Measurements from ENCODE around the gene COL17A1.

Gene COL17A1

DNA sequence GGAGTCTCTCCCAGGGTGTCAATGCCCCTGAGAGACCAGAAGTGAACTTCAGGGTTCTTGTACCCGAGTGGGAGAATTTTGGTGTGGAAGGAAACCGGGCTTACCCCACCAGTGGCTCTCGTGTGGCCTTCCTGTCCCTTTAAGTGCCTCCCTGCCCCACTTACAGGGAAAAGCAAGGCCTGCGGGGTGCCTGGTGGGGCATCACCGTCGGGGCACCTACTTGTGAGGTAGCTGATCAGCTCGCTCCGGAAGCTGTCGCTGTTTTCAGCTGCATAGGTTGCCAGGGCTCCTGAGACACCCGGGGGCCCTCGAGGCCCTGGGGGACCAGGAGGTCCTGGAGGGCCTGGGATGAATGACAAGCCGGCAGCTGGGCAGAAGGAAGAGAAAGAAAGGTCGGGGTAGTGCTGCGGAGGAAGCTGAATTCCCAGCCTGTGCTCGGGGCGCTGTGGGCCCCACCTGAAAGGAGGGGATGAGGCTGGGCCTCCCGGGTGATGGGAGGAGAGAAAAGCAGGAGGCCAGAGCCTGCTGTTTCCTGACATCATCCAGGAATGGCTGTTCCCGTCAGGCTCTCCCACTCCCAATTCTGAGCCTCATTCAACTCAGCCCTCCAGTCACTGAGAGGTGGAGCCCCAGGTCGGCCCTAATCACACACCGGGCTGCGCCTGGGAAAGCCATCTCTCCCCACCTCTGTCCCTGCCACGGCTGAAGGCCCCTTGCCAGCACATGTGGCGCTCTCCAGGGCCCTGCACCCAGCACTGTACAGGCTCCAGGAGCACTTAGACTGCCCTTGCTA is 51.1 kb downstream of the COL17A1 start:
- in situ Hi-C loops (cut with MboI; ENCODE audit: low sequenced_read_pairs) = no loop called here

DNA sequence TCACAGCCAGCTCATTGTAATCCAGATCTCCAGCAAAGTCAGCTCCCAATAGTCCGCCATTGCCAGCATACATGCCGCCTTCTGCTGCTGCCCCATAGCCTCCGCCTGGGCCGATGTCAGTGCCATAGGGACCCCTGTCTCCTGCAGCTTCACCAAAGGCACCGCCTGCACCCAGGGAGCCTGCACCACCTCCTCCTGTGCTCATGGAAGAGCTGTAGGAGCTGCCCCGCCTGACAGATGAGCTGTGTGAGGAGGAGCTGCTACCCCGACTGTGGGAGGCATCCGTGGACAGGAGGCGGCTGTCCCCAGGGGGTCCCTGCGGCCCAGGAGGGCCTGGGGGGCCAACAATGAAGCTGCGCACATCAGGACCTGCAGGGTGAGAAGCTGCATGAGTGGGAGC is 51.7 kb downstream of the COL17A1 start:
- in situ Hi-C loops (cut with MboI; ENCODE audit: low sequenced_read_pairs) = no loop called here

DNA sequence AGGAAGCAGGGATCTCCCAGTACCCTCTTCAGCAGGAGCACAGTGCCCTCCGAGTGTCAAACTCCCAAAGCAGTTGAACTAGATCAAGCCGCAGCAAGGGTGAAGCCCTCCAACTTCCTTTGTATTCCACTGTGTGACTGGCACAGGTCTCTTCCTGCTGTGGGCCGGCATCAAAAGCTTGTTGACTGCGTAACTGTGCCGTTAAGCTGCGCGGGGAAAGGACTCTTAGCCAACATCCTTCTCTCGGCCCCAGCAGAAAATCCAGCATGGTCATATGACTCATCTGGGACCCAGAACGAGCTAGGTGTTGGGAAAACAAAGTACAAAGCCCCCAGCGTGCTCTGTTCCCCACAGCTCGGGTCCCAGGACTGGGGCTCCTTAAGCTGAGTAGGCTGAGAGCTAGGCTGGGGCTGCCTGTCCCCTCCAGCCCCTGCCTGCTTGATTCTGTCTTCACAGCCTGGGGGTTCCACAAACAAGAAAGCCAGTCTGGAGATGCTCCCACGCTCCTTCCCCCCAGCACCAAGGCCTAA is 52.2 kb downstream of the COL17A1 start:
- in situ Hi-C loops (cut with MboI; ENCODE audit: low sequenced_read_pairs) = no loop called here

DNA sequence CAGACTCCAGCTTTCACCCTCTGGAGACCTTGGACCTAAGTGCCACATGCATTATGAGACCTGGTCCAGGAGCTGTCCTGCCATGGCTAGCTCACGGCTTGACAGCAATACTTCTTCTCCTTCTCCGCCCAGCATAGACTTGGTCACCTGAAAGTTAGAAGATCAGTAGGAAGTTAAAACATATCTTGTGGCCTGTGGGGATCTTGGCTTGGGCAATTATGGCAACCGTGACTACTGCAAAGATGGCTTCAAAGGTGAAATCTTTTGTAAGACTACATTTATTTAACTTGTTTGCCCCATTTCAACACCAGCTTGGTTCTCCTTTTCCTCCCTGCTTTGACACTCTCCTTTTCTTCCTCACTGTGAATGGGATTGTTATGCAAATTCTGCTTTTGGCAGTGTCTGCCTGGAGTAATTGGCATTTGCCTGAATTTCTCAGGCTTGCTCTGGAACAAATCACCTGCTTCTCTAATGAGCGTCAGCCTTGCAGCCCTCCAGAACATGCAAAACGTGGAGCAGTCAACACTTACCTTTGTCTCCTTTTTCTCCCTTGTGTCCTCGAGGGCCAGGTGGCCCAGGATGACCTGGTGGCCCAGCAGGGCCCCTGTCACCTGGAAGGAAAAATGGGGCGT is 53.4 kb downstream of the COL17A1 start:
- in situ Hi-C loops (cut with MboI; ENCODE audit: low sequenced_read_pairs) = no loop called here

DNA sequence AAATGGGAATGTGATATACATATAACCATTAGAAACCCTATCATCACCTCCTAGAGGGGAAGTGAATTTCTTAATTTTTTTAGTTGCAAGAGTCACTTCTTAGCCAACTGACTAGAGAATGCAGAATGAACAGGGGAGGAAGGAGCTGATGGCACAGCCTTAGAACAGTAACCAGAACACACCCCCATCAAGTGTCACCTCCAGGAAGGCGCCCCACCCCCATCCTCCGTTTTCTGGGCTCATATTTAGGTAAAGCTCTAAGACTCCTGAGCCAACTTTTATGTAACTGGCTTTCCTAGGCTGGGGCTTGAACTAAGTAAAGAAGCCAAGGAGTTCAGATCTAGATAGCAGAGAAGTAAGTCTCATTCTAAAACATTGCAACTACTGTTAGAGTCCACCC is 54.0 kb downstream of the COL17A1 start:
- in situ Hi-C loops (cut with MboI; ENCODE audit: low sequenced_read_pairs) = no loop called here

DNA sequence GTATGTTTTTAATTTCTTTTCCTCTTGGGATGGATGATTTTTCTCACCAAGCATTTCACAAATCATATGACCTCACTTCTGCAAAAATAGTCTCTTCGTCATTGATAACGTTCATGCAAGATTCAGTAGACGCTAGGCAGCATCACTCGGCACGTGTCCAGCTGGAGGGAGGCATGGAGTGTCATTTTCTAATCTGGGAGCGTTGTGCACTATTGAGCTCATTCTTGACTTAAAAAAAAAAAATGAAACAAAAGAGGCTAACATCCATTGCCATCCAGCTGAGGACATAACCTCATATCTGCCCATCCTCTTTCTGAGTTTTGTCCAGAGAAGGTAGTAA is 56.2 kb downstream of the COL17A1 start:
- in situ Hi-C loops (cut with MboI; ENCODE audit: low sequenced_read_pairs) = no loop called here

DNA sequence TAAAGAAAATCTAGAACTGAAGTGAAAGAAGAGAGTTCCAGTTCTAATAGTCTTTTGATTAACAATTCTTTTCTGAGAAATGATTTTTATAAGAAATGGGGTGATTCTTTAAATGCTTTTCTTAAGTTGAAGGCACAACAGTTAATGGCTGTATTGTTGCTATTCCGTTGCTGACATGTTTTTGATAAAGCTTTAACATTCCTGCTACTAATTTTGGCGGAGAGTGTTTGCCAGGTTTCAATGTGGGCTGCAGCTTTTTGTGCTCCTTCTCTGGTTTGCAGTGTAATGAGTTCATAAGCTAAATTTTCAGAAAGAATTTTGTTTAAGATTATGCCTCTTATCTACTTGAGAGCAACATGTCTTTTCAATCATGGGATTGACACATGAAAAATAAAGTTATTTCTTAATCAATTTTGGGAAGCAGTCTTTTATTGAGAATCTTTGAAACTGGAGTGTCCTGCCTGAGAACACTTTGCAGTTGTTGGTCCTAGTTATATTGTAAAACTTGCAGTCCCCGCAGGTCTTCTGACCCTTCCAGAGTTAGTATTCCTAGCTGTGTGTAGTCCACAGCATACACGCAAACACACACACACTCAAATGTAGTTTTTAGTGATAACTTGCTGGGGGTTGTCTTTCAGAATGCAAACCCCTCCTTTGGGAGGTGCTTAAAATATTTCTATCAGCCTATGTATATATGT is 56.7 kb downstream of the COL17A1 start:
- in situ Hi-C loops (cut with MboI; ENCODE audit: low sequenced_read_pairs) = no loop called here

DNA sequence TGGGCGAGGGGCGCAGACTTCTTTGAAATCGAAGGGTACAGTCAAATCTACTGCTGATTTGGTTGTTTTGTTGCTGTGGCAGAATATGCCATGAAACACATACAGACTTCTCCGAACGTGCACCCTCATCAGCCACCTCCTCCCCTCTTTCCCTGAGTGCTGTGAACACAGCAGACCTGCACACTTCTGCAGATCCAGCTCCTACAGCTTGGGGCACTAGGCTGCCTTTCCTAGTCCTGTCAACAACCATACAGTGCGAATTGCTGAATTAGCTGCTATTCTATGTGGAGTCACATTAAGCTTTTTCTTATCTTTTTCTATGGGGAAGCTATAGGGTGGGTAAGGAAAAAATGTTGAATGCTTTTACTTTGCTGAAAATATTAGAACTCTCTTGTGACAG is 57.5 kb downstream of the COL17A1 start:
- in situ Hi-C loops (cut with MboI; ENCODE audit: low sequenced_read_pairs) = no loop called here

DNA sequence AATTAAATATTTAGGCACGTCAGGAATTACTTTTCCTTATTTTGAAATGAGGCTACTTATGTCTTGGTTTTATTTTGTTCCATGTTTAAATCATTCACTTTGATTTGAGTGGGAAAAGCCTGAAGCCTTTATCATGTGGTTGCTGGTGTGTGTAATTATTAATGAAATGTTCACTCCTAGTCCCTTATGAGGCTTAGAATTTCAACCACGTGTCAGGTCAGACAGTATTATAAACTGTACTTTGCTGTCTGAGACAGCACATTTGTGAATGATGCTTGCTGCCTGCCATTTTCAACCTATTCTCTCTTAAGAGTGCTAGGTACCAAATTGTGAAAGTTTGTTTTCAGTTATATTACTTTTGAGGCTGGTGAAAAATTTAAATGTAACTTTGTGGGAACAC is 58.9 kb downstream of the COL17A1 start:
- in situ Hi-C loops (cut with MboI; ENCODE audit: low sequenced_read_pairs) = no loop called here

DNA sequence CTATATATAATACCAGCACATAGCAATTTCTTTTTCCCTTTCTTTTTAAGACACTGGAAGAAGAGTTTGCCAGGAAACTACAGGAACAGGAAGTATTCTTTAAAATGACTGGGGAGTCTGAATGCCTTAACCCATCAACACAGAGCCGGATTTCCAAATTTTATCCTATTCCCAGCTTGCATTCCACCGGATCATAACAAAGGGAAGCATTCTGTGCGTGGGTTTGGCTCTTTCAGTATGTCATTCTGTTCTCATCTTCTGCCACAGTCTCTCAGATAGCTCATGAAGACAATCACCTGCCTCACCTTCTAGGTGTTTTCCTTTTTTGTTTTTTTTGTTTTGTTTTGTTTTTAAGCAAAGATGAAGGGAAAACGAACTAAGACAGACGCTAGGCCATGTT is 60.2 kb downstream of the COL17A1 start:
- in situ Hi-C loops (cut with MboI; ENCODE audit: low sequenced_read_pairs) = no loop called here

DNA sequence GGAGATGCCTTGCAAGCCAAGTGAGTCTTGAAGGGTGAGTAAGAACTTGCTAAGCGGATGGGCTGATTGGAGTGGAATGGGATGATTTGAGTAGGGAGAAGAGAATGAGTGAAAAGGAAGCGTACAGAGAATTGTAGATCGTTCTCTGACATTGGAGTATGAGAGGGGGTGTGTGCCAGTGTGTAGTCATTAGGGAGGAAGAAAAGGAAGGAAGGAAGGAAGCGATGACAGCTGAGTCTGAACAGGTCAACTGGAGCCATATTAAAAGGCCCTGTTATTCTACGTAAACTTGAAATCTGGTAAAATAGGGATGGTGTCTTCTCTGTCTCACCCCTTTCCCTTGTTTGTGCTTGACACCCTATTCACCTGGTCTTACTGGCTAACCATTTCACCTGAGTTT is 63.7 kb downstream of the COL17A1 start:
- in situ Hi-C loops (cut with MboI; ENCODE audit: low sequenced_read_pairs) = no loop called here

DNA sequence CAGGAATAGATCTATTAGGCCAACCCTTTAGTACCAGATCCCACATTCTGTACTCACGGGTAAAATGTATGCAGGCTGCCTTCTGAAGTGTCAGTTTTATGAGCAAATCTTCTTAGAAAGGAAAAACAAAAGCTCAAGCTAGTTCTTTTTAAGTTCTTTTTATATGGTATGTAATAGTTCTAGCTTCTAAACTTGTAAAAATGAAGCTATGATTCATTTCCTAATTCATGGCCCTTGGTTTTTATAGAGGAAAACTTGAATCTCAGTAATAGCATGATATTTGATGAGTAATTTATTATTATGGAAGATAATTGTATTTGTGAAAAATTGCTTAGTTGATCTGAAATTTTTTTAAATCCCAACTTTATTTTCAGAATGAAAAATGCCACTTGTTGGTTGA is 64.4 kb downstream of the COL17A1 start:
- in situ Hi-C loops (cut with MboI; ENCODE audit: low sequenced_read_pairs) = no loop called here

DNA sequence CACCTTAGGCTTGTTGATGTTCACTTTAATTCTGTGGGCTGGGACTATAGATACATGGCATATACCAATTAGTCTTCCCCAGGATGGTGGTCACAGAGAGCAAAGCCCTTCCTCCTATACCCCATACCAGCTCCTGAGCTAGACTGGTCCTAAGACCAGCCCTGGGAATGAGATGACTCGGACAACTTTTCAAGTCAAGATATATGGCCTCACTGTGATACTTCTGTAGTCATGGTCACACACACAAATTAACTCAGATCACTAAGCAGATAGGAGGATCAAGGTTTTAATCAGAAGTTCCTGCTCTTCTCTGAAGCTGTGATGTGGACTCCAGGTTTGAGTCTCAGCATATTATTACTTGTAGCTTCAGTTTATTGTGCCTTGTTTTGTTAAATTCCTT is 65.7 kb downstream of the COL17A1 start:
- in situ Hi-C loops (cut with MboI; ENCODE audit: low sequenced_read_pairs) = no loop called here

DNA sequence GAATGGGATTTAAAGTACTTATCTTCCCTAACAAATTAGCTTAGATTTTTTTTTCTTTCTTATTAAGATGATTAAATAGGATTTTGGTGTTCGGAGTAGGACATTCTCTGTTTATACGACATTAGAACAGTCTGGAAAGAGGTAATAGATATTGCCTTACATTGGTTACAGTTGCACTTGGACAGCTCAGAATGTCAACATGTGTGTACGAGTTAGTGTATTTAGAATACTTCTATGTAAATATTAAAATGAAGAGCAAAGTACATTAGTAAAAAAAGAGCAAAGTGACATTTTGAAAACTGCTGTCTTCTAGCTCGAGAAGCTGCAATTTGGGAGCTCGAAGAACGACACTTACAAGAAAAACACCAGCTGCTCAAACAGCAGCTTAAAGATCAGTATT is 67.2 kb downstream of the COL17A1 start:
- in situ Hi-C loops (cut with MboI; ENCODE audit: low sequenced_read_pairs) = no loop called here

DNA sequence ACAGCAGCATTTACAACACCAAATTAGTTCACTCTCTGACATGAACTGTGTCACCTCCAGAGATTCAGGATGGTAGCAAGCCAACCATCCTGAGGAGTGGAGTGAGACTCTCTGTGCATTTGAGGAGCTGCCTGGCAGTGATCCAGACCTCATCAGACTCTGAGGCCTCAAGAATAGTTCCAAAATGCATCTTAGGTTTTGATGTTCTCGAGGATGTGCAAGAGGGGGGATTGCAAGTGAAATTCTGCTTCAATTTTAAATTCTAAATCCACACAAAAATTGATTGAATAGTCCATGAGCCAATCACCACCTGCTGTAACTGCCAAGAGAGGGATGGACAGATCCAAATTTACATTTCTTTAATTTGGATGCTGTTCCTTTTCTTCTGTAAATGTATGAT is 69.0 kb downstream of the COL17A1 start:
- in situ Hi-C loops (cut with MboI; ENCODE audit: low sequenced_read_pairs) = no loop called here

DNA sequence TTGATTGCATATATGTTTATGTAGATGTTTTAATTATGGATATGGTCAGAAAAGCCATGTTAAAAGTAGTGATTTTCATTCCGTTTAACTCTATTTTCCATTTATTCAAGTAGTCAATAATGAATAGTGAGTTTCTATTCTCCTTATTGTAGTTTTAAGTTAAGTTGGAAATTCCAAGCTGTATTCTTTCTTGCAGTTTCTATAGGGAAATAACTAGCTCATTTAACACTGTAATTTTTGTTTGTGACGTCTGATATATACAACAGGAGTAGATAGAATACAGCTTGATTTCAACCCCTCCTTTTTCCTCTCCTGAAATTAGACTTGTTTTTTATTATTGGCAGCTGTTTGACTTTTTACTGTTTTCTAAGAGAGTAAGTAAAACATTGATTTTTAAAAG is 71.5 kb downstream of the COL17A1 start:
- in situ Hi-C loops (cut with MboI; ENCODE audit: low sequenced_read_pairs) = no loop called here

DNA sequence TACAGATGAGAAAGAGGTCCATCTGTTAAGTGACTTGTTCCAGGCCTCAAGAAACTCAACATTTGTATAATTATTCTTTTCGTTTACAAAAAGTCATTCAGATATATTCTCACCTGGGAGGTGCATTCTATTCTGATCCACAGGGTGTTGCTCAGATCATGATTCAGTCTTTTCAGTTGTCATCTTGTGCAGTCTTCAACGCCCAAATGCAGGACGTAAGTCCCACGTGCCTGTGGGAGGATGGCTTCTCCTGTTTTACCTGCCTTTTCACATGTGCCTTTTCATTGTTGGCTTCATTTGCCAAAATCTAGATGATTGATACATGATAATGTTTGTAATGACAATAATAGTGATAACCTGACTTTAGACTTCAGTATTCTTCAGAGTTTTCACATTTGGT is 72.2 kb downstream of the COL17A1 start:
- in situ Hi-C loops (cut with MboI; ENCODE audit: low sequenced_read_pairs) = no loop called here

DNA sequence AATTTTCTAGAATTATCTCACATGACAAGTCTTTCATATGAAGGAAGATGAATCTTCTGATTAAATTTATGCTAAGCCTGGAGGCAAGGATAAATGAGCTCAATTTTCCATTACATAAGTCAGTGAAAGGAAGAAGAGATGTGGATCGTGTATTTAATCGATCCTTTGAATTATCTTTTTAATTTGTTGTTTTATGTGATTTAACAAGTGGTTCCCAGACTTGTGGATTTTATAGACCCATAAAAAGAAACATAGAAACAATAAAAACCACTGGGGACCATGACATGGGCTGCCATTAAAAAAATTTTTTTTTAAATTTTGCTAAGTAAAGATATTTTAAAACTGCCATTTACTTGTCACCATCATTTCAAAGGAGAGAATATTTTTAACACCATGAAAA is 73.8 kb downstream of the COL17A1 start:
- in situ Hi-C loops (cut with MboI; ENCODE audit: low sequenced_read_pairs) = no loop called here

DNA sequence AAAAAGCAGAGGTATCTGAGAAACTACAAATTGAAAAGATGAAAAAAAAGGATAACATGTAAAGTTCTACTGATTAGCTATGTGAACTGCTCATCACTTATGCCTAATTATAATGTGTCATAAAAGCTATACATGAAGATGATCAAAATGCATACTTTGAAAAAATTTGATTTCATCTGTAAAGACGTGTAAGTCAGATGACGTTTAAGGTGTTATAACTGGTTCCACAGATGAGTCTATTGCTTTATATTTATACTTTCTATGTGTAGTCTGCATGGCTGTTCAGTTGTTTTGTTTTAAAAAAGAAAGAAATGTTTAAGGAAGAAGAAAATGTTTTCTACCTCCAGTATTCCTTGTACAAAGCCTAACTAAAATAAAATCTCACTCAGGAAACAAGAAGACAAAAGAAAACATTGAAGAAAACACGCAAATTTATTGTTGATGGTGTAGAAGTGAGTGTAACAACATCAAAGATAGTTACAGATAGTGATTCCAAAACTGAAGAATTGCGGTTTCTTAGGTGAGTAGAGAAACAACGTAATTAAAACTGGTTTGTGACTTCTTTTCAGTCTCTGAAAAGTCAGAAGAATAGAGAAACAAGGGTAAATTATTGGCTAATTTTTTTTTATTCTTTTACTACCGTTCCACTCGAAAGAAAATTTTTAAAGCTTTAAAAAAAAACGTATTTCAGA is 80.4 kb downstream of the COL17A1 start:
- in situ Hi-C loops (cut with MboI; ENCODE audit: low sequenced_read_pairs) = no loop called here

DNA sequence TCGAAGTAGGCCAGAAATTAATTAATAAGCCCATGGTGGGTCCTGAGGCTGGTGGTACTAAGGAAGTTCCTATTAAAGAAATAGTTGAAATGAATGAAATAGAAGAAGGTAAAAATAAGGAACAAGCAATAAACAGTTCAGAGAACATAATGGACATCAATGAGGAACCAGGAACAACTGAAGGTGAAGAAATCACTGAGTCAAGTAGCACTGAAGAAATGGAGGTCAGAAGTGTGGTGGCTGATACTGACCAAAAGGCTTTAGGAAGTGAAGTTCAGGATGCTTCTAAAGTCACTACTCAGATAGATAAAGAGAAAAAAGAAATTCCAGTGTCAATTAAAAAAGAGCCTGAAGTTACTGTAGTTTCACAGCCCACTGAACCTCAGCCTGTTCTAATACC is 82.8 kb downstream of the COL17A1 start:
- in situ Hi-C loops (cut with MboI; ENCODE audit: low sequenced_read_pairs) = no loop called here

DNA sequence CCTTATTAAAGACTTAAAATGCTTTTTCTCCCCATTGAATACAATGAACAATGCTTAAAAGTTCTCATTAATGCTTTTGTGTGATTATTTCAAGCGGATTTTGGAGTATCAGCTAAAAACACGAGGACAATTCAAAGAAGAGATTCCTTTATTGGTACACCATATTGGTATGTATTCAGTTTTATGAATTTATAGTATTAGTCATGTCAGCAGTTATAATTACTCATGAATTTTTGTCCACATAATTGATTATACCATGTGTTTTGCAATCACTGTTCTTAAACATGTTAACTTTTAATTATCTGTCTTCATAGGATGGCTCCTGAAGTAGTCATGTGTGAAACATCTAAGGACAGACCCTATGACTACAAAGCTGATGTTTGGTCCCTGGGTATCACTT is 86.9 kb downstream of the COL17A1 start:
- in situ Hi-C loops (cut with MboI; ENCODE audit: low sequenced_read_pairs) = no loop called here
